Activated CD8-positive, alpha-beta memory T cell treated with anti-CD3 and anti-CD28 coated beads for 24 hours (primary cell): Measurements from ENCODE around the gene OSGEP.

Experiments used
- DNase-seq: peaks from one replicate; pipeline ENCODE4 v3.0.0-alpha.2; 2020

The OSGEP gene

DNA sequence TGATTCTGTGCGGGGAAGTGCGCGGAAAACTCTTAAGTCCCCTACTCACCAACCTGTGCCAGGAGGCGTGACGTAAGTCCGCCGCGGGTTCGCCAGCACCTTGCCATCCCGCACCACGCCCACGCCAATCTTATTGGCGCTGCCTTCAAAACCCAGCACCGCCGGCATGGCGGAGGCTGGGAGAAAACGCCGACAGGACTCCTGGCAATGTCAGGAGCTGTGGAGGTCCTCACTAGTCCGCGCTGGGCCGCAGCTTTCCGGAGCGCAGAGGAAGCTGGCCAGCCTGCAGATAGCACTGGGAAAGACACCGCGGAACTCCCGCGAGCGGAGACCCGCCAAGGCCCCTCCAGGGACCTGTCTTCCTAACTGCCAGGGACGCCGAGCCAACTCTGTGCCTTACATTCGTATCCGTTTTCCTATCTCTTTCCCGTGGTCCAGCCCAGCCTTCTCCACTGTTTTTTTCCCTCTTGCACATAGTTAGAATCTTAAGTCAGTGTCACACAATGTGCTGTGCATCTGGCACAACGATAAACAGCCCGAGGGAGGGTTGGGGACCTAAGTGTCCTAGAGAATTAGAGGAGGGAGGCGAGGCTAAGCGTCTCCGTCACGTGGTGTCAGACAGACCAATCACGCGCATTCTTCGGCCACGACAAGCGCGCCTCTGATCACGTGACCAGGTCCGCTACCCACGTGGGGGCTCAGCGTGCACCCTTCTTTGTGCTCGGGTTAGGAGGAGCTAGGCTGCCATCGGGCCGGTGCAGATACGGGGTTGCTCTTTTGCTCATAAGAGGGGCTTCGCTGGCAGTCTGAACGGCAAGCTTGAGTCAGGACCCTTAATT, at the start of gene OSGEP, which contains the start of gene APEX1:
OSGEP (minus strand) TSS at position 297 of the 839 bp plus-strand sequence; CDS start at position 168, 129 bp downstream.
APEX1 (plus strand) TSS at position 711 of the 839 bp plus-strand sequence. CDS start 420 bp downstream, outside the sequence.
- DNase-seq, result peak; percentile 98

DNA sequence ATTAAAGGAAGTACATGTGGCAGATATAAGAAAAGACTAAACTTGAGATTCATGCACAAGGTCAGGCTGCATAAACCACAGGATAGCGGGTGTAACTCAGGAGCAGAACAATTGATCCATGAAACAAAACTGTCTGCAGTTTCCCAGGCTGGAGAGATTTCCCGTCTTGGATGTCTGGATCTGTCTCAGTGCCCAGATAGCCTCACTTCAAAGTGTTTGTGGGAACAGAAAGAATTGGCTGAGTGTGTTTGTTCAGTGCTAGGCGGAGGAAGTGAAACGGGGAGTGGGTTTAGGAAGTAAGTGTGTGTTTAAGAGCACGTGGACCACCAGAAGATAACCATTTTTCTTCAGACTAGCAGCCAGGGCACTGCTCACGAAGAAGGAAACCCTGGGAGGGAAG, 49.3 kb upstream of the OSGEP start:
- no peak for DNase-seq

DNA sequence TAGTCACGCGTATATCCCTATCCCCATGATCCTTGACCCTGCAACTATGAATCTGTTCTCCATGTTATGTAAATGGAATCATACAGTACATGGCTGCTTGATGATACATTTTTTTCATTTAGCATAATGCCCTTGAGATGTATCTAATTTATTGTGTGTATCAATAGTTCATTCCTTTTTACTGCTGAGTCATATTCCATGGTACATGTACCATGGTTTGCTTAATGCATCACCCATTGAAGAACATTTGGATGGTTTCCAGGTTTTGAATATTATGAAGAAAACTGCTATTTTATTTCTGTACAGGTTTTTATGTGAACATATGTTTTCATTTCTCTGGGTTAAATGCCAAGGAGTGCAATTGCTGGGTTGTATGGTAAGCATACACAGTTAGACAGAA, 46.7 kb upstream of the OSGEP start:
- DNase-seq, result no peak

GRCh38 chr14:20499881-20500280, 45.3 kb upstream of the OSGEP start:
- DNase-seq, result no peak

DNA sequence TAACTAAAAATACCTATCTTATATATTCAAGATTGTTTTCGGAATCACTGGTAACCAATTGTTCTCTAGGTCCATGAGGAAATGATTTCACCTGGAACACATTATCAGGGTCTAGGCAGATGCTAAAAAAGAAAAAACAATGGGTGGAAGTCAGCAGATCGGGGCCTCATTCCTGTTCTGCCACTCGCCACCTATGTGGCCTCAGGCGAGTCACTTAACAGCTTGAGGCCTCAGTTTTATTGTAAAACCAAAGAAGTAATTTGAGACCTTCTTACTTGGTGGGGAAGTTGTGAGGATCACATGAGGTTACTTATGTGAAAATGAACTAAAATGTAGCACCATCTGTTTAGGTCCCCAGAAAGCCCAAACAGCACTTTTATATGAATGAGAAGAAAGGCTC, 44.5 kb upstream of the OSGEP start:
- no peak for DNase-seq

DNA sequence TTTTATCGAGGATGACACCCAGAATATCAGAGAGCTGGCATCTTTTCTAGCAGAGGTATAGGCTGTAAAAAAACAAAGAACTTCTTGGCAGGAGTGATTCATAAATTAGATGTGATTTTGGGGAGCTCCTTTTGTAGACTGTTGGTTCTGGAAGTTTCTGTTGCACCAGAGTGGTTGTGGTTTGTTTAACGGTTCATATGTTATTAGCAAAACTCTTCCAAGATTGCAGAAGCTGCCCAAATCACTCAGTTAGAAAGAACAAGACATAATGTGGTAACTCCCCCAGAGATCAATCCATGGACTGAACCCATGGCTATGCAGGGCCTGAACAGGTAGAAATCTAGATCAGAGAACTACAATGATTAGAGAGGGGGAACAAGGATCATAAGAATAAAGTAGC, 44.0 kb upstream of the OSGEP start:
- DNase-seq, result no peak

DNA sequence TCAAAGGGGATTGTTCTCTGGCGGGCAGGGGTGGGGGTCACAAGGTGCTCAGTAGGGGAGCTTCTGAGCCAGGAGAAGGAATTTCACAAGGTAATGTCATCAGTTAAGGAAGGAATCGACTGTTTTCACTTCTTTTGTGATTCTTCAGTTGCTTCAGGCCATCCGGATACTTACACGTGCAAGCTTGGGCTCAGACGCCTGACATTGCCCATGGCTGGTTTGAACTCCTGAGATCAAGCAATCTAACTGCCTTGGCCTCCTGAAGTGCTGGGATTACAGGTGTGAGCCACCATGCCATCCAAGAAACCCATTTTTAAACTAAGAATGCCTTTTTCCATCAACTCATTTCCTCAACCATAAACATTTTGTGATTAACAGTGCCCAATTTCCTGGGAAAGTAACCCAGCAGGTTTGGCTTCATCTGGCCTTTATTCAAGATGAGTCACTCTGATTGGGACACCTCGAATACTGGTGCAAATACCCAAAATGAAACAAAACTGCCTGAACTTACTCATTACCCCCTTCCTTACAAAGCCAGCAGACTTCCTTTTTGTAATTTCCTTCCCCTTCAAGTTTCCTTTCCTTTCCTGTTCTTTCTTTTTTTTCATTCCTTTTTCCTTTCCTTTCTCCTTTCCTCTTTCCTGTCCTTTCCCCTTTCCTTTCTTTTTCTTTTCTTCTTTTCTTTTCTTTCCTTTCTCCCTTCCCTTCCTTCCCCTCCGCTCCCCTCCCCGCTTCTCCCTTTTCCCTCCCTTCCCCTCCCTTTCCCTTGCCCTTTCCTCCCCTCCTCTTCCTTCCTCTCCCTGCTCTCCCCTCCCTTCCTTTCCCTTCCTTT, 40.5 kb upstream of the OSGEP start:
- no peak for DNase-seq

DNA sequence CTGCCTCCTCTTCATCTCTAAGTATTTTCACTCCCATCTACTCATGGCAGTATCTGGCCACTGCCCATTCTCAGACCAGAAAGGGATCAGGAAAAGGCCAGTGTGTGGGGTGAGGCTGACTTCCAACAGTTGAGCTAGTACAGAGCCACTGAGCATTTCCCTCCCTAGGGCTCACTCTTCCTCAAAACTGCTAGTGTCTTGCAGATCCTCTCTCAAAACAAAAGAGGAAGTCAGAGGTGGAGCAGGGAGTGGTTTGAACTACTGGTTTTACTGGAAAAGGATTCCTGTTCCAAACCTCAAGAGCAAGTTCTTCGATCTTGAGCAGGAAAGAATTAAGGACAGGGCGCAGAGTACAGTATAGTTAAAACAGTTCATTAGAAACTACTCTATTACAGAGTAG, 39.0 kb upstream of the OSGEP start:
- no peak for DNase-seq

GRCh38 chr14:20492486-20492885, 37.9 kb upstream of the OSGEP start:
- DNase-seq, result no peak

DNA sequence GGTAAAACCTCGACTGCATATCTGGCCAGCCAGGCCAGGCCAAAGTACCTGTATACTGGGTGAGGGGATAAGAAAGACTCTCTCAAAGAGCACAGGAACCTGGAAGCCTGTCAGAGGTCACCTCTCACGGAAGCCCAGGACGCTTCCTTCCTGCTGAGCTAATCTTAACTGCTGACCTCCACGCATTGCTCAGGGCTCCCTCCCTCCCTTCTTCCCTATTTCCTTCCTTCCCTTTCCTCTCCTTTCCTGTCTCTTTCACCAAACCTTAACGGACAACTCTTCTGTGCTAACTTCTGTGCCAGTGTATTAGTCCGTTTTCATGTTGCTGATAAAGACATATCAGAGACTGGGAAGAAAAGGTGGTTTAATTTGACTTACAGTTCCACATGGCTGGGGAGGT, 36.0 kb upstream of the OSGEP start:
- DNase-seq, result no peak

DNA sequence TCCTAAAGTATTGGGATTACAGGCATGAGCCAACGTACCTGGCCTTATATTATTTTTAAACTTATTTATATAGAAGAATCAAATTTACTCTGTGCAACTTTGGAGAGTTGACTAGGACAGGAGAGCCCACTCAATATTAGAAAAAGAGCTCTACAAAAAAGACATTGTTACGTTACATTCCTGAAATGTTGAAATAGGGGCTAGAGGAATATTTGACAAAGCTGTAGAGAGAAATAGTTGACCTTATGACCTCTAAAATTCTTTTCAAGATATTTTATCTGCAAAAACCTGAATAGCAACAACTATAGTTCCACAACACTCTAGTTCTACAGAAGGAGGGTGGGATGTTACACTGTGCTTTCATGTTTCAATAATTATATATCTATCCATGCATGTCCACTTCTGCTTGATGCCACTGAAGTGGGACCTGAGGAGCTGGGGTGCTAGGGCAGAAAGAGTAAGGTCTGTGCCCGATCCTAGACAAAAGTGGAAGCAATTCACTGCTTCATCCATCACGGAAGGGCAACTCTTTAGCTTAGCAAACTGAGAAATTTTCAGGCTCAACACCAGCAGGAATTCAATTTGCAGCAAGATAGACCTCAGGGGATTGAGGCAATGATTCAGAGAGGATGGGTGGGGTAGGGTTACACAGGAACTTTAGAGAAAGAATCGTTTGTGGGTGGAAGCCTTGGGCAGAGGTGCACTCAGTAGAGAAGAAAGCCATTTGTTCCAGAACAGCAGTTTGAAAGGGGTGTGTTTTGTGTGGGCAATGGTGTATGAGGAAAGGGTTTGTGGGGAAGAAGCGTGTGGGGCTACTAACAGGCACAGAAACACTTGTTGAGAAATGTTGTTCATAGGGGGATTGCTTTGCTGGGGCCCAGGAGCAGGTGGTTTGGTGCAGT, 34.7 kb upstream of the OSGEP start:
- DNase-seq, result no peak

DNA sequence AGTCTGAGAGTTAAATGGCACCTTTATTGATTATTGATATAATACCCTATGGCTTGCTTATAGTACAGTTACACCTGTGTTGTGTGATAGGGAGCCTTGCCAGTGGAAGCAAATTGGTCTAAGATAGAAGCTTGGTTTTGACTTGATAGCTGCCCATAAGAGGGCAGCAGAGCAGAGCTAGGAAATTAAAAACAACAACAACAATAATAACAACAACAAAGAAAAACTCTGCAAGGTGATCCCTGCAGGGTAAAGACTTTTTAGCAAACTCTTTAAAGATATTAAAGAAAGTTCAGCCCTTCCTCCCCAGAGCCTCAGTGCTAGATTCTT, 32.7 kb upstream of the OSGEP start:
- DNase-seq, result no peak

DNA sequence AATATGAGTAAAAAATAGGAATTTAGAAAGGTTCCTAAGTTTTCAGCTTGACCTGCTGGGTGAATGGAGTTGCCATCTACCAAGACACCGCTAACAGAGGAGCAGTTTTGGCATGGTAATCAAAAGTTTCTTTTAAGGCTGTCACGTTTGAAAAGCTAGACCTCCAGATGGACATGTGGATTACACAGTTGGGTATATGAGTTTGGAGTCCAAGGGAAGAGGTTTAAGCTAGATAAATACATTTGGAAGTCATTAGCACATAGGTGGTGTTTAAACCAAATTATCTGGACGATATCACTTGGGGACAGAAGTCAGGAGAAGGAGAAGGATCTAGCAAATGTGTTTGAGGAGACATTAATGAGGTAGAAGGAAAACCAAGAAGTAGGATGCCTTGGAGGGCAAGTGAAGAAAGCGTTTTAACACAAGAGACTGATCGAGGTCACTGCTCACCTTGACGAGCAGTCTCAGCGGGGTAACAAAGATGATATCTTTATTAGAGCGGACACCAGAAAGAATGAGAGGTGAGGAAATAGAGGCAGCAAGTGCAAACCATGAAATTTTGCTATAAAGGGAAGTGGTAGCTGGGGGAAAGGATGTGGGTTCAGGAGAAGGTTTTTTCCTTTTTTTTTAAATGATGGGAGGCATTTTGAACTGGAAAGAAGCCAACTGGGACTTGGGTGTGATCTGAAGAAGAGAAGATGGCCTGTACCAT, 32.2 kb upstream of the OSGEP start:
- no peak for DNase-seq

DNA sequence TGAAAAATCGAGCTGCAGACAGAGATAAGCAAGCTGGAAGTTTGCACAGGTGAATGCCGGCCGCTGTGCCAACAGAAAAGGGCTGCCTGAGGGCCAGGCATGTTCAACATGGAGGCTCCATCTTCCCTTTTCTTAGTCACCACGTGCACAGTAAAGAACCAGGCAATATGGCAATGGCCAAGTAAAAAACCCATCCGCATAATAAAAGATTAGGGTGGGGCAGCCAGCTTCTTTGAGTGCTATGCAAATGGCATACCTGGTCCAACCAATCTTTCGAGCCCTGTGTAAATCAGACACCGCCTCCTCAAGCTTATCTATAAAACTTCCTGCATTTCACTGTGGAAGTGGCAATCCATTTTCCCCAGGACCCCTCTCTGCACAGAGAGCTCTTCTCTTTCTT, 31.3 kb upstream of the OSGEP start:
- no peak for DNase-seq

DNA sequence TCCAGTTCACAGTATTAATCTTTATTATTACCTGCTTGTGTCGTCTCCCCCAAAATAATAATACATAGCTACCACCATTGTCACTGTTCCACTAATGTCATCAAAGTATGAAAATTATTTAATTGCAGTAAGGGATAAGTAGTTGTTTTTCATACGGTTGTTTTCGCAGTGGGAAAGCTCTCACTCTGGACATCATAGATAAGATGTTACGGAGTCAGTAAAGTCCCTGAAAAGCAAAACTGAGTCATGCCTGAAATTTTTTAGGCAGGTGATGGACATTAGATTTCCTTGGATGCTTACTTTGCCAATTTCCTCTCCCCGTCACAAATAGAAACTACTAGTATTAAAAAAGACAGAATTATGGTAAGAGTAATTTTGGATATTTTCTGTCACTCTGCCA, 27.8 kb upstream of the OSGEP start:
- DNase-seq, result no peak

DNA sequence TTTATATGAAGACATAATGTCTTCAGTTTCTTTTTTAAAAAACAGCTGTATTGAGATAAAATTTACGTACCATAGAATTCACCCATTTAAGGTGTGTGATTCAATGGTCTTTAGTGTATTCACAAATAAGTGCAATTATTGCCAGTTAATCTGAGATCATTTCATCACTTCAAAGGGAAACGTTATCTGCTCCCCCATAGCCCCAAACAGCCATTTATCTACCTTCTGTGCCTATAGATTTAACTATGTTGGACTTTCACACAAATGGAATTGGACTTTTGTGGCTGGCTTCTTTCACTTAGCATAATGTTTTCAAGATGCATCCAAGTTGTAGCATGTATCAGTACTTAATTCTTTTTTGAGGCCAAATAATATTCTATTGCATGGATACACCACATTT, 24.3 kb upstream of the OSGEP start:
- DNase-seq, result no peak

DNA sequence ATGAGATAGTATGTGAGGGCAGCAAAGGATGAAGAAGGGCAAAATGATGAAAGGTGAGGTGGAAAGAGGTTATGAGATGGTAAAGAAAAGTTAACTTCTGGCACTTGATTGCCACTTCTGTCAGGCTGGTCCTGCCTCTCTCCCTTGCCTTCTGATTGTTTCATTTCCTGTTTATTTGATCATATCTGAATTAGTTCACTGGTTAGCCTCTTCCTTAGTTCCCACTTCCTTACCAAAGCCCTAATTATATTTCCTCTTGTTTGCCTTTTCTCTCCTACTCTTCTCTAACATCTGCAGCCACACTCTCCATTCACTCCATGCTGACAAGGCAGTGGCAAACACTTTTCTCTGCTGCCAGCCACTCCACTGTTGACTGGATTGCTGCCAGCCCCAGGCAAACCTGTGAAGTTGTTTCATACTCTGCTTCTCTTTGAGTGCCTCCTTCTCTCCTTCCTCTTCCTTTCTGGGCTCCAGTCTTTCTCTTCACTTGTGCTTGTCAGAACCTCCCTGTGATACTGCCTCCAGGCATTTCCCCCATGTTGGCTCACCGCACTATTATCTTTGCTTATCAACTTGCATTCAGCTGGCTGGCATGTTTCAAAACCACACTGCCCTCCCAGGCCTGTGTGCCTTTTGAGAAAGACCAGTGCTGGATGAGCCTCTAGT, 22.7 kb upstream of the OSGEP start:
- DNase-seq, result no peak

- DNase-seq, result no peak
These were observed 22.2 kb upstream of the OSGEP start for GRCh38 chr14:20476776-20477175.

DNA sequence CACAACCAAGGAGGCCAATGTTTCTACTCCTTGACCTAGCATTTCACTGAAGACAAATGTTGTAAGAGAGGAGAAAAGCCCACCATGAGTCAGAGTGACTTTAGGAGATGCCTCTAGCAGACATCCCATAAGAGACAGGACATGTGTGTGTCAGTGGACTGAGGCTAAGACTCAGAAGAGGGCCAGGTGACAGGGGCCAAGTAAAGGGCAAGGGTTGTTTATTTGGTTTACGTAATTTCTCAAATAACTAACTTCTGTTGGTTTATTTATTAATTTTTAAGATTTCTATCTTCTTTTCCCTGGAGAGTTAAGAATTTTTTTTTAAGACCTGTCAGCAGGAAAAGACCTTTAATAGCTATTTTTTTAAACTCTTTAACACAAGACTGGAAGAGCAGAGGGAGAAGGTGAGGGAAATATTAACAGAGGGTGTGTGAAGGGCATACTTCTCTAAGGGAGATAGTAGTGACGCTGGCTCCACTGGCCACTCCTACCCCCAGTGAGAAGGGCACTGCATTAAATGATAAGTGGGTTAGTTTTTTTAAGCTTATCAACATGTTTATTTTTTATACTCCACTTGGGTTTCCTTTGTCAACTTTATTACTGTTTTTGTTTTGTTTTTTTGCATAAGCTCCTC, 18.0 kb upstream of the OSGEP start:
- no peak for DNase-seq

- DNase-seq, result no peak
These were observed 15.9 kb upstream of the OSGEP start for GRCh38 chr14:20470603-20470901.

DNA sequence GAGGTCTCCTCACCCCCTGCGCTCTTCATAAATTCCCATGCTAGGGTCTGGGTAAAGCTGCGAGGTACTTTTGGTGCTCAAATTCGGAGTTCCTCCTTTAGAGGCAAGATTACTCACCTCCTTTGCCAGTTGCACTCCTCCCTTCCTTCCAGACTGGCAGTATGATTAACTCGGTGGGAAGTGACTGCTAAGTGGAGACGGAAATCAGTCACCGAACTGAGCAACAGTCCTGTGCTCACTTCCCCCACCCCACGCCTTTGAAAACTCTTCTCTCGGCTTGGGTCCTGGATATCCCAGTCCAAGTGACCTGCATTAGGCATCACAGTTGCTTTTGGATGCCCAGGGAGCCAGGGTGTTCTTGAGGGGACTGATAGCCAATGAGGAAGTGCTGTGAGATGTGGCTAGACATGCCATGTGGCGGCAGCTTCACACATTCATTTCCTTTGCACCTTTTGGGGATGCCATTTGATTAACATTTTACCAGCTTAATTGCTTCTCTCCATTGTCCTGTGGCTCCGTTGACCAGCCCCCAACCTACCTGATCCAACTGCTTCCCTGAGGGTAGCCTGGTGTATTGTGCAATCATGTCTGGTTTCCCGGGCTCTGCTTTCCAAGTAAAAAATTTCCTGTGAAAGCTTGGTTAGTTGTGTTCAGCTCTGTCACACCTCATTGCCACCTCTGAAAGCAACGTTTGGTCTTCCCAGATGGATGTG, 15.4 kb upstream of the OSGEP start:
- peak; percentile 84 for DNase-seq
